ENCODE results near the gene FFAR1.

GRCh38 chr19:35347930-35348298 is 212 bp downstream of the FFAR1 start:
- TF ChIP-seq PPARA (CRISPR knock-in tag; IDR thresholded peaks at IDR 0.05; ENCODE audit: borderline replicate concordance) (no peak), ZNF565 (CRISPR knock-in tag; conservative IDR thresholded peaks at IDR 0.05; ENCODE audit: low read depth) (no peak), ESRRG (CRISPR knock-in tag; IDR thresholded peaks at IDR 0.05) (no peak), ZNF8 (CRISPR knock-in tag; IDR thresholded peaks at IDR 0.05) (no peak), ARNTL (CRISPR knock-in tag; IDR thresholded peaks at IDR 0.05; ENCODE audit: borderline replicate concordance, low read depth) (no peak), ZNF70 (CRISPR knock-in tag; IDR thresholded peaks at IDR 0.05) (no peak)
- TF ChIP-seq, protein P1, sequence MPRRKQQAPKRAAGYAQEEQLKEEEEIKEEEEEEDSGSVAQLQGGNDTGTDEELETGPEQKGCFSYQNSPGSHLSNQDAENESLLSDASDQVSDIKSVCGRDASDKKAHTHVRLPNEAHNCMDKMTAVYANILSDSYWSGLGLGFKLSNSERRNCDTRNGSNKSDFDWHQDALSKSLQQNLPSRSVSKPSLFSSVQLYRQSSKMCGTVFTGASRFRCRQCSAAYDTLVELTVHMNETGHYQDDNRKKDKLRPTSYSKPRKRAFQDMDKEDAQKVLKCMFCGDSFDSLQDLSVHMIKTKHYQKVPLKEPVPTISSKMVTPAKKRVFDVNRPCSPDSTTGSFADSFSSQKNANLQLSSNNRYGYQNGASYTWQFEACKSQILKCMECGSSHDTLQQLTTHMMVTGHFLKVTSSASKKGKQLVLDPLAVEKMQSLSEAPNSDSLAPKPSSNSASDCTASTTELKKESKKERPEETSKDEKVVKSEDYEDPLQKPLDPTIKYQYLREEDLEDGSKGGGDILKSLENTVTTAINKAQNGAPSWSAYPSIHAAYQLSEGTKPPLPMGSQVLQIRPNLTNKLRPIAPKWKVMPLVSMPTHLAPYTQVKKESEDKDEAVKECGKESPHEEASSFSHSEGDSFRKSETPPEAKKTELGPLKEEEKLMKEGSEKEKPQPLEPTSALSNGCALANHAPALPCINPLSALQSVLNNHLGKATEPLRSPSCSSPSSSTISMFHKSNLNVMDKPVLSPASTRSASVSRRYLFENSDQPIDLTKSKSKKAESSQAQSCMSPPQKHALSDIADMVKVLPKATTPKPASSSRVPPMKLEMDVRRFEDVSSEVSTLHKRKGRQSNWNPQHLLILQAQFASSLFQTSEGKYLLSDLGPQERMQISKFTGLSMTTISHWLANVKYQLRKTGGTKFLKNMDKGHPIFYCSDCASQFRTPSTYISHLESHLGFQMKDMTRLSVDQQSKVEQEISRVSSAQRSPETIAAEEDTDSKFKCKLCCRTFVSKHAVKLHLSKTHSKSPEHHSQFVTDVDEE (CRISPR knock-in tag; IDR thresholded peaks at IDR 0.05), result no peak
- TF ChIP-seq, protein P2, sequence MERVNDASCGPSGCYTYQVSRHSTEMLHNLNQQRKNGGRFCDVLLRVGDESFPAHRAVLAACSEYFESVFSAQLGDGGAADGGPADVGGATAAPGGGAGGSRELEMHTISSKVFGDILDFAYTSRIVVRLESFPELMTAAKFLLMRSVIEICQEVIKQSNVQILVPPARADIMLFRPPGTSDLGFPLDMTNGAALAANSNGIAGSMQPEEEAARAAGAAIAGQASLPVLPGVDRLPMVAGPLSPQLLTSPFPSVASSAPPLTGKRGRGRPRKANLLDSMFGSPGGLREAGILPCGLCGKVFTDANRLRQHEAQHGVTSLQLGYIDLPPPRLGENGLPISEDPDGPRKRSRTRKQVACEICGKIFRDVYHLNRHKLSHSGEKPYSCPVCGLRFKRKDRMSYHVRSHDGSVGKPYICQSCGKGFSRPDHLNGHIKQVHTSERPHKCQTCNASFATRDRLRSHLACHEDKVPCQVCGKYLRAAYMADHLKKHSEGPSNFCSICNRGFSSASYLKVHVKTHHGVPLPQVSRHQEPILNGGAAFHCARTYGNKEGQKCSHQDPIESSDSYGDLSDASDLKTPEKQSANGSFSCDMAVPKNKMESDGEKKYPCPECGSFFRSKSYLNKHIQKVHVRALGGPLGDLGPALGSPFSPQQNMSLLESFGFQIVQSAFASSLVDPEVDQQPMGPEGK (CRISPR knock-in tag; IDR thresholded peaks at IDR 0.05; ENCODE audit: borderline replicate concordance), result no peak

Measured in SK-N-SH treated with all-trans-retinoic acid at 6 μM for 48 hours (cell line).